Endothelial cell of umbilical vein (primary cell): Measurements from ENCODE around the gene PRDX5. TPM values are rescaled to one million over a fixed set of nuclear protein-coding genes. Genes with fewer than 3 reads are reported as not detected.

Source experiments
- BruUV-seq: library from RNA; stranded (reverse); fragments of 400-500 nt; replicated peaks from 2 replicates; lab custom pipeline; 2021; lab: Mats Ljungman, UMichigan
- CTCF ChIA-PET: fragments of 300-600, 350-600 bp; sonication (Branson Sonifier 250); formaldehyde crosslinking; loops from one replicate; lab custom pipeline; 2021; ENCODE audit warnings: antibody characterized with exemption, inconsistent platforms; lab: Charles Lee
- POLR2A ChIA-PET: fragments of 300-600, 350-600 bp; sonication (Branson Sonifier 250); formaldehyde crosslinking; loops from one replicate; lab custom pipeline; 2021; ENCODE audit warnings: antibody characterized with exemption, inconsistent platforms; lab: Charles Lee
- DNase-seq: peaks from one replicate; pipeline ENCODE4 v3.0.0-alpha.2; 2011; ENCODE audit warnings: low read depth, low spot score
- FAIRE-seq: peaks from 2 replicates; lab custom pipeline; 2011; peaks lifted over from hg19 to GRCh38; lab: Jason Lieb, UNC
- H2AFZ ChIP-seq: 2 replicates; pipeline ENCODE4 v1.6.0; 2012; ENCODE audit warnings: low read depth, low read length, control low read depth, inconsistent platforms
- H3K27ac ChIP-seq: 2 replicates; pipeline ENCODE4 v1.5.1; 2011; ENCODE audit warnings: low read depth, mild to moderate bottlenecking, control low read depth, low read length, moderate library complexity; ENCODE audit not compliant: insufficient read depth
- H3K27me3 ChIP-seq, 2 experiments: 2 replicates each; pipeline versions ENCODE4 v1.6.0 to v1.6.1; 2011; ENCODE audit warnings: low read length in 2 of 2, mixed read lengths in 1 of 2; ENCODE audit not compliant: control insufficient read depth in 2 of 2, insufficient read depth in 2 of 2
- H3K36me3 ChIP-seq, 2 experiments: 2 replicates in 1 of 2; 3 replicates in 1 of 2; pipeline ENCODE4 v1.5.1; 2011; ENCODE audit warnings: low read length in 2 of 2, mild to moderate bottlenecking in 1 of 2, moderate library complexity in 1 of 2; ENCODE audit not compliant: control insufficient read depth in 2 of 2, insufficient read depth in 2 of 2; ENCODE audit errors: extremely low read depth in 1 of 2
- H3K4me1 ChIP-seq: 3 replicates; pipeline ENCODE4 v1.5.1; 2011; ENCODE audit warnings: mild to moderate bottlenecking, low read length; ENCODE audit not compliant: control insufficient read depth, insufficient read depth; ENCODE audit errors: extremely low read depth
- H3K4me2 ChIP-seq: 2 replicates; pipeline ENCODE4 v1.6.1; 2011; ENCODE audit warnings: low read length, control low read depth, mixed read lengths; ENCODE audit not compliant: insufficient read depth
- H3K4me3 ChIP-seq, 3 experiments: fragments of 200-600 bp in 1 of 3; sonication (generic), shearing (Covaris generic) in 1 of 3; replicated peaks in 1 of 3; 2 replicates each; pipeline ENCODE4 v1.5.1; 2011 to 2016; ENCODE audit warnings: control low read depth in 3 of 3, low read length in 3 of 3, mild to moderate bottlenecking in 2 of 3, inconsistent platforms in 1 of 3, low read depth in 1 of 3, moderate library complexity in 1 of 3; ENCODE audit not compliant: insufficient read depth in 1 of 3
- H3K79me2 ChIP-seq: 2 replicates; pipeline ENCODE4 v1.6.0; 2012; ENCODE audit warnings: low read length, inconsistent platforms; ENCODE audit not compliant: control insufficient read depth, insufficient read depth
- H3K9ac ChIP-seq: replicated peaks from 2 replicates; pipeline ENCODE3; 2011; ENCODE audit warnings: low read length, control low read depth; ENCODE audit not compliant: insufficient read depth; ENCODE audit errors: extremely low read depth
- H3K9me1 ChIP-seq: replicated peaks from 3 replicates; pipeline ENCODE4 v1.6.0; 2011; ENCODE audit warnings: mild to moderate bottlenecking, low read length; ENCODE audit not compliant: control insufficient read depth, insufficient read depth; ENCODE audit errors: extremely low read depth
- H3K9me3 ChIP-seq: replicated peaks from 2 replicates; pipeline ENCODE4 v1.5.1; 2012; ENCODE audit warnings: low read length, inconsistent platforms; ENCODE audit not compliant: control insufficient read depth, insufficient read depth
- H4K20me1 ChIP-seq: replicated peaks from 2 replicates; pipeline ENCODE3; 2011; ENCODE audit warnings: mild to moderate bottlenecking, low read length; ENCODE audit not compliant: control insufficient read depth, insufficient read depth; ENCODE audit errors: extremely low read depth
- CTCF ChIP-seq, 2 donors: IDR thresholded peaks; 1 replicate in 1 of 2; 2 replicates in 1 of 2; pipeline ENCODE4 v1.5.1; 2011; ENCODE audit warnings: low read length in 2 of 2, mild to moderate bottlenecking in 2 of 2, moderate library complexity in 2 of 2, control low read depth in 1 of 2, inconsistent platforms in 1 of 2, low read depth in 1 of 2; ENCODE audit not compliant: insufficient read depth in 1 of 2; ENCODE audit errors: extremely low read depth in 1 of 2
- EZH2 ChIP-seq: IDR thresholded peaks from 2 replicates; pipeline ENCODE4 v1.6.1; 2012; ENCODE audit warnings: borderline replicate concordance, low read depth, mild to moderate bottlenecking, moderate library complexity, low read length, inconsistent platforms; ENCODE audit not compliant: severe bottlenecking
- FOS ChIP-seq: IDR thresholded peaks from 2 replicates; pipeline ENCODE4 v1.6.1; 2011; ENCODE audit warnings: mild to moderate bottlenecking, low read length, moderate library complexity, borderline replicate concordance; ENCODE audit not compliant: insufficient read depth
- GATA2 ChIP-seq: IDR thresholded peaks from 2 replicates; pipeline ENCODE4 v1.7.0; 2011; ENCODE audit warnings: low read depth, mild to moderate bottlenecking, moderate library complexity, mixed read lengths, low read length; ENCODE audit not compliant: insufficient read length, insufficient read depth
- JUN ChIP-seq: IDR thresholded peaks from 2 replicates; pipeline ENCODE4 v1.6.1; 2011; ENCODE audit warnings: borderline replicate concordance, low read depth; ENCODE audit not compliant: insufficient read length, insufficient read depth
- MYC ChIP-seq: IDR thresholded peaks from one replicate; pipeline ENCODE4 v1.6.1; 2011; ENCODE audit warnings: mild to moderate bottlenecking, low read depth, low read length
- POLR2A ChIP-seq: IDR thresholded peaks from 2 replicates; pipeline ENCODE4 v1.6.1; 2012; ENCODE audit warnings: low read depth, mild to moderate bottlenecking, control low read depth, low read length
- POLR2AphosphoS5 ChIP-seq: IDR thresholded peaks from 2 replicates; pipeline ENCODE4 v1.6.1; 2012; ENCODE audit warnings: low read depth, mild to moderate bottlenecking, control low read depth, low read length, moderate library complexity; ENCODE audit not compliant: insufficient read depth
- dilution Hi-C: fragments of 300-500 bp; cut with MboI; formaldehyde crosslinking; loops from one replicate; pipeline ENCODE4 v1.15.0; 2019; ENCODE audit warnings: low sequenced_read_pairs; ENCODE audit not compliant: extremely low pct_ligation_motif_present
- intact Hi-C: fragments of 100-400 bp; cut with micrococcal nuclease; formaldehyde crosslinking; loops from one replicate; pipeline ENCODE4 v1.10.0; 2022
- polyA plus RNA-seq, 4 experiments: library from polyadenylated mRNA; depleted of rRNA in 3 of 4; stranded (reverse) in 3 of 4; unstranded in 1 of 4; fragments of >200 nt; gene quantifications; 2 replicates each; pipeline versions ENCODE4 v1.2.1 to v1.2.3, GENCODE V29; 2011 to 2012; ENCODE audit warnings: missing spikeins in 1 of 4
- total RNA-seq: library from RNA; stranded (reverse); gene quantifications from 2 replicates; pipeline ENCODE4 v1.2.3, GENCODE V29; 2021
- TF ChIP-seq, protein P1 (sequence below): IDR thresholded peaks from 2 replicates; pipeline ENCODE4 v1.6.1; 2011; ENCODE audit not compliant: insufficient read depth, insufficient read length

The PRDX5 gene
- total and polyA plus RNA-seq, 2 donors (not counting 3 experiments of a cell fraction or from before 2014, with no cell fraction given) = 199 to 709 TPM

DNA sequence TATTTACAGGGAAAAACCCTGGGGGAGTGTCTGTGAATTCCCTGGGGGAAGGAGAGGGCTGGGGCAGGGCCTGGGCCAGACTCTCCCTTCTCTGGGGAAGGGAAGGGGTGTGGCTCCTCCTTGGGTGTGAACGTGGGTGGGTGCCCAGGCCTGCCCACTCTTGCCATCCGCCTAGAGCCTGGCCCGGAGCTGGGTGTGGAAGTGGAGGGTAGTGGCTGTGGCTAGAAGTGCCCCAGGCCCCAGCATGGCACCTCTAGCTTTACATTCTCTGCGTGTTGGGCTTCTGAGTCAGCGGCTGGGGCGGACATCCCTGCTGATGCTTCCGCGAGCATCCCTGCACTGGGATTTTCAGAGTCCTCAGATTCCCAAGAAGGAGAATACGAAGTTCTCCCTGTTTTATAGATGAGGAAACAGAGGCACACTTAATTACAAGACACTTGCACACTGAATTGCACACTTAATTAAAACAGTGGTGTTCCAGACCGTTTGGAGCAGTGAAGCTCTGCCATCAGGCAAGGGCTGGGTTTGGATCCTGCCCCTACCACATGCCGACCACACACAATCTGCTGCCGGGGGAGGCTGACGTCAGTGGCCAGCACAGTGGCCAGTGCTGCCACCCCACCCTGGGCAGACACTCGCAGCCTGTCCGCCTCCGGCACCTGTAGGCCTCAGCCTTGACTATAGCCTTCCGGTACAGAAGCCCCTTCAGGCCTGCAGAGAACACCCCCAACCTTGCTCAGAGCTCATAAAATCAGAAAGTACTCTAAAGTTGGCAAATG is 41.1 kb upstream of the PRDX5 start:
- Histone ChIP-seq H3K79me2 (no peaks in the 10 kb centered on the region), H3K4me2 (no peak overlapping the region), H3K27ac (no peak overlapping the region), H3K9me3 (no peaks in the 10 kb centered on the region), H3K27me3 (no peaks in the 10 kb centered on the region), H2AFZ (no peak overlapping the region), H3K9me1 (no peaks in the 10 kb centered on the region), H4K20me1 (no peaks in the 10 kb centered on the region), H3K36me3 (peaks cover 2 to 16% of the 10 kb centered on the region in 2 experiments), H3K4me1 (peaks cover under 1% of the 10 kb centered on the region), H3K9ac (no peak overlapping the region), H3K4me3 (no peak overlapping the region)
- dilution Hi-C loops = no loop called here
- intact Hi-C loops = no loop called here
- FAIRE-seq (no peak), DNase-seq (no peak)
- BruUV-seq = no TSS peak
- CTCF ChIA-PET = interaction anchor here (0.6 to 4.4 kb wide), 3 partner anchors 24 to 1467 kb away, joined by 3 to 20 read pairs (median 3); partner anchors contain the start of gene CATSPERZ
- no peak for TF ChIP-seq FOS
- POLR2A ChIA-PET = no interaction called here

GRCh38 chr11:64278576-64279190 is 39.2 kb upstream of the PRDX5 start:
- Histone ChIP-seq H3K9me3 (no peaks in the 10 kb centered on the region), H3K4me3 (no peak overlapping the region), H4K20me1 (no peaks in the 10 kb centered on the region), H3K27me3 (no peaks in the 10 kb centered on the region), H3K27ac (no peak overlapping the region), H3K9me1 (no peaks in the 10 kb centered on the region), H3K9ac (no peak overlapping the region), H3K4me1 (peaks cover under 1% of the 10 kb centered on the region), H2AFZ (no peak overlapping the region), H3K4me2 (no peak overlapping the region), H3K79me2 (peaks cover 2% of the 10 kb centered on the region), H3K36me3 (peaks cover 2 to 20% of the 10 kb centered on the region in 2 experiments)
- DNase-seq (no peak), FAIRE-seq (no peak)
- ChIA-PET CTCF (interaction anchor here (0.9 to 4.4 kb wide), 2 partner anchors 22 to 26 kb away, joined by 3 to 20 read pairs; partner anchors contain the start of gene CATSPERZ), POLR2A (no interaction called here)
- dilution Hi-C loops = no loop called here
- no TSS peak for BruUV-seq
- TF ChIP-seq JUN = no peak
- TF ChIP-seq CTCF (IDR thresholded peaks at IDR 0.05; ENCODE audit: extremely low read depth in 1 of 2, insufficient read depth in 1 of 2, low read depth in 1 of 2, low read length in 2 of 2) = no peak
- TF ChIP-seq, protein P1, sequence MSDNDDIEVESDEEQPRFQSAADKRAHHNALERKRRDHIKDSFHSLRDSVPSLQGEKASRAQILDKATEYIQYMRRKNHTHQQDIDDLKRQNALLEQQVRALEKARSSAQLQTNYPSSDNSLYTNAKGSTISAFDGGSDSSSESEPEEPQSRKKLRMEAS = no peak
- TF ChIP-seq POLR2AphosphoS5 = no peak
- TF ChIP-seq FOS = no peak
- no peak for TF ChIP-seq GATA2
- TF ChIP-seq MYC = no peak
- no peak for TF ChIP-seq POLR2A
- no peak for TF ChIP-seq EZH2
- intact Hi-C loops = no loop called here
